ENCODE data around the gene RABGAP1L.
"Not testable (repeated sequence)": the region's sequence is repeated elsewhere in the genome, so short reads cannot be mapped to it uniquely, and the experiment has no call there.

The RABGAP1L gene

DNA sequence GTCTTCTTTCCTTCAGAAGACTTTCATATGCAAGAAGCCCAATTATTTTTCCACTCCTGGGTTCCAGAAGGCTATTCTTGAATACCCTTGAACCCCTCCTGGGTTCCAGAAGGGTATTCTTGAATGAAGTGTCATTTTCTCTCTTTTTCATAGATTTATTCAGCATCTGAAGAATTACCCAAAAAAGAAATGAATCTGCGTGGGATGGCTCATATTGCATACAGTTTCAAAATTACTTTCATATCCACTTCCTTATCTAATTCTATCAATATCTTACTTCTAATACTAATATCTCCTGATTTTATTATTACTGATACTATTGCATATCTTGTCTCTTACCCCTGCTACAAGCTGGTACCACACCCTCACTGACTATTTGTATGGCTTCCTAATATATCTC is 22.6 kb upstream of the RABGAP1L start:
- in situ Hi-C loops (cut with HindIII; ENCODE audit: low sequenced_read_pairs) = no loop called here
- TF ChIP-seq, protein P1, sequence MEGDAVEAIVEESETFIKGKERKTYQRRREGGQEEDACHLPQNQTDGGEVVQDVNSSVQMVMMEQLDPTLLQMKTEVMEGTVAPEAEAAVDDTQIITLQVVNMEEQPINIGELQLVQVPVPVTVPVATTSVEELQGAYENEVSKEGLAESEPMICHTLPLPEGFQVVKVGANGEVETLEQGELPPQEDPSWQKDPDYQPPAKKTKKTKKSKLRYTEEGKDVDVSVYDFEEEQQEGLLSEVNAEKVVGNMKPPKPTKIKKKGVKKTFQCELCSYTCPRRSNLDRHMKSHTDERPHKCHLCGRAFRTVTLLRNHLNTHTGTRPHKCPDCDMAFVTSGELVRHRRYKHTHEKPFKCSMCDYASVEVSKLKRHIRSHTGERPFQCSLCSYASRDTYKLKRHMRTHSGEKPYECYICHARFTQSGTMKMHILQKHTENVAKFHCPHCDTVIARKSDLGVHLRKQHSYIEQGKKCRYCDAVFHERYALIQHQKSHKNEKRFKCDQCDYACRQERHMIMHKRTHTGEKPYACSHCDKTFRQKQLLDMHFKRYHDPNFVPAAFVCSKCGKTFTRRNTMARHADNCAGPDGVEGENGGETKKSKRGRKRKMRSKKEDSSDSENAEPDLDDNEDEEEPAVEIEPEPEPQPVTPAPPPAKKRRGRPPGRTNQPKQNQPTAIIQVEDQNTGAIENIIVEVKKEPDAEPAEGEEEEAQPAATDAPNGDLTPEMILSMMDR (IDR thresholded peaks at IDR 0.05; ENCODE audit: low read depth, low read length, missing control alignments) = no peak
- no peak overlapping the region for H3K4me3 ChIP-seq (ENCODE audit: low read depth, low read length)
- DNase-seq (ENCODE audit: low read depth) = no peak

DNA sequence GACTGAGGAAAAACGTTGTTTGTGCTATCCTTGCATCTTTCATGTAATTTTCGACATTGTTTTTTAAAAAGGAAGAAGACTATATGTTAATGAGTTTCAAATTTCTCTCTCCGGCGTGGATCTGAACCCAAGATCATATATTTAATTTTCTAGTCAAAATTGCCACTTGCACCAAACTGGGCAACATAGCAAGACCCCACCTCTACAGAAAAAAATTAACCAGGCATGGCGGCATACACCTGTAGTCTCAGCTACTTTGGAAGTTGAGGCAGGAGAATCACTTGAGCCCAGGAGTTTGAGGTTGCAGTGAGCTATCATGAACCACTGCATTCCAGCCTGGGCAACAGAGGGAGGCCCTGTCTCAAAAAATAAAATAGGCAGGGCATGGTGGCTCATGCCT is 16.5 kb upstream of the RABGAP1L start:
- no peak overlapping the region for H3K4me3 ChIP-seq (ENCODE audit: low read depth, low read length)
- DNase-seq (ENCODE audit: low read depth) = no peak
- TF ChIP-seq, protein P1 (IDR thresholded peaks at IDR 0.05; ENCODE audit: low read depth, low read length, missing control alignments) = no peak
- in situ Hi-C loops (cut with HindIII; ENCODE audit: low sequenced_read_pairs) = no loop called here

DNA sequence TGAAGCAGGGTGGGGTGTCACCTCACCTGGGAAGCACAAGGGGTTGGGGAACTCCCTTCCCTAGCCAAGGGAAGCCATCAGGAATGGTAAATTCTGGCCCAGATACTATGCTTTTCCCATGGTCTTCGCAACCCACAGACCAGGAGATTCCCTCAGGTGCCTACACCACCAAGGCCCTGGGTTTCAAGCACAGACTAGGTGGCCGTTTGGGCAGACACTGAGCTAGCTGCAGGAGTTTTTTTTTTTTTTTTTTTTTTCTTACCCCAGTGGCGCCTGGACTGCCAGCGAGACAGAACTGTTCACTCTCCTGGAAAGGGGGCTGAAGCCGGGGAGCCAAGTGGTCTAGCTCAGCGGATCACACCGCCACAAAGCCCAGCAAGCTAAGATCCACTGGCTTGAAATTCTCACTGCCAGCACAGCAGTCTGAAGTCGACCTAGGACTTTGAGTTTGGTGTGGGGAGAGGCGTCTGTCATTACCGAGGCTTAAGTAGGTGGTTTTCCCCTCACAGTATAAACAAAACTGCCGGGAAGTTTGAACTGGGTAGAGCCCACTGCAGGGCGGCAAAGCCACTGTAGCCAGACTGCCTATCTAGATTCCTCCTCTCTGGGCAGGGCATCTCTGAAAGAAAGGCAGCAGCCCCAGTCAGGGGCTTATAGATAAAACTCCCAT is 15.5 kb upstream of the RABGAP1L start:
- H3K4me3 ChIP-seq (ENCODE audit: low read depth, low read length); in situ Hi-C loops (cut with HindIII; ENCODE audit: low sequenced_read_pairs); DNase-seq (ENCODE audit: low read depth): not testable (repeated sequence)

DNA sequence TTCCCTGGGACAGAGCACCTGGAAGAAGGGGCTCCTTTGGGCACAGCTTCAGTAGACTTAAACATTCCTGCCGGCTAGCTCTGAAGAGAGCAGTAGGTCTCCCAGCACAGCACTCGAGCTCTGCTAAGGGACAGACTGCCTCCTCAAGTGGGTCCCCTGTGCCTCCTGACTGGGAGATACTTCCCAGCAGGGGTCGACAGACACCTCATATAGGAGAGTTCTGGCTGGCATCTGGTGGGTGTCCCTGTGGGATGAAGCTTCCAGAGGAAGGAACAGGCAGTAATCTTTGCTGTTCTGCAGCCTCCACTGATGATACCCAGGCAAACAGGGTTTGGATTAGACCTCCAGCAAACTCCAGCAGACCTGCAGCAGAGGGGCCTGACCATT is 14.9 kb upstream of the RABGAP1L start:
- DNase-seq (ENCODE audit: low read depth); H3K4me3 ChIP-seq (ENCODE audit: low read depth, low read length); in situ Hi-C loops (cut with HindIII; ENCODE audit: low sequenced_read_pairs): not testable (repeated sequence)

DNA sequence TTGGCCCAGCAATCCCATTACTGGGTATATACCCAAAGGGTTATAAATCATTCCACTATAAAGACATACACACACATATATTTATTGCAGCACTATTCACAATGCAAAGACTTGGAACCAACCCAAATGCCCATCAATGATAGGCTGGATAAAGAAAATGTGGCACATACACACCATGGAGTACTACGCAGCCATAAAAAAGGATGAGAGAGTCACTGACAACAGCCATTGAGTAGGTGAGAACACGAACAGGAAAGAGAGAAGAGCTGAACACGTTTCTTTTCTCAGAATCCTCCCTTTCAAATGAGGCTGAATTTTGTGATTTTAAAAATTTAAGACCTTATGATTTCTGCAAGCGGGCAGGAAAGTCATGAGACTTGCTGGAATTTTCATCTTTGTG is 10.1 kb upstream of the RABGAP1L start:
- no peak overlapping the region for H3K4me3 ChIP-seq (ENCODE audit: low read depth, low read length)
- DNase-seq (ENCODE audit: low read depth) = no peak
- in situ Hi-C loops (cut with HindIII; ENCODE audit: low sequenced_read_pairs) = no loop called here
- TF ChIP-seq, protein P1 (IDR thresholded peaks at IDR 0.05; ENCODE audit: low read depth, low read length, missing control alignments) = no peak

DNA sequence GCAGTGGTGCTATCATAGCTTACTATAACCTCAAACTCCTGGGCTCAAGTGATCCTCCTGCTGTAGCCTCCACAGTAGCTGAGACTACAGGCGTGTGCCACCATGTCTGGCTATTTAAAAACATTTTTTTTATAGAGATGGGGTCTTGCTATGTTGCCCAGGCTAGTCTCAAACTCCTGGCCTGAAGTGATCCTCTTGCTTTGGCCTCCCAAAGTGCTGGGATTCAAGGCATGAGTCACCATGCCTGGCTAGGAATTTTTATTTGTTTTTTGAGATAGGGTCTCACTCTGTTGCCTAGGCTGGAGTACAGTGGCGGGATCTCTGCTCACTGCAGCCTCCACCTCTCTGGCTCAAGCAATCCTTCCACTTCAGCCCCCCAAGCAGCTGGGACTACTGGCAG is 8.8 kb upstream of the RABGAP1L start:
- no peak overlapping the region for H3K4me3 ChIP-seq (ENCODE audit: low read depth, low read length)
- DNase-seq (ENCODE audit: low read depth) = no peak
- TF ChIP-seq, protein P1 (IDR thresholded peaks at IDR 0.05; ENCODE audit: low read depth, low read length, missing control alignments) = no peak
- in situ Hi-C loops (cut with HindIII; ENCODE audit: low sequenced_read_pairs) = no loop called here

DNA sequence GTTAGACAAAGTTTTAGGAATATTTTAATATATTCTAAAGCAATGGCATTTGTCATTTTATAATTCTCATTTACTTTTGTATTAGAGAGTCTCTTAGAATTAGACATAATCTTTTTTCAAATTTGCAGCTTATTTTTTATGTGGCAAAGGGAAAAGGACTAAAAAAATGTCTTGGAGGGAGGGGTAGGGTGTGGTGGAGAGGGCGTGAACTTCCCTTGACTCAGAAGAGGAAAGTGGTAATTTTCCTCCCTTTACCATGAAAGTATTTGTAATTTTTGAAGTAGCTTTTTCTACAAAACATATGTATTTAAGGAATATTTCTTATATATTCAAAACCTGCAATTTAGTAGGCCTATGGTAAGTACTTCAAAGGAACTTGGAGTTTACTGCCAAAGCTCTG is 6.9 kb upstream of the RABGAP1L start:
- no peak overlapping the region for H3K4me3 ChIP-seq (ENCODE audit: low read depth, low read length)
- no peak for DNase-seq (ENCODE audit: low read depth)
- in situ Hi-C loops (cut with HindIII; ENCODE audit: low sequenced_read_pairs) = no loop called here
- TF ChIP-seq, protein P1 (IDR thresholded peaks at IDR 0.05; ENCODE audit: low read depth, low read length, missing control alignments) = no peak
